ENCODE measurements around the gene IP6K1. TPM values are rescaled to one million over a fixed set of nuclear protein-coding genes. Genes with fewer than 3 reads are reported as not detected.

The IP6K1 gene
- total and polyA plus RNA-seq, 2 experiments from 2014 or later = 10.7 to 35.5 TPM

DNA sequence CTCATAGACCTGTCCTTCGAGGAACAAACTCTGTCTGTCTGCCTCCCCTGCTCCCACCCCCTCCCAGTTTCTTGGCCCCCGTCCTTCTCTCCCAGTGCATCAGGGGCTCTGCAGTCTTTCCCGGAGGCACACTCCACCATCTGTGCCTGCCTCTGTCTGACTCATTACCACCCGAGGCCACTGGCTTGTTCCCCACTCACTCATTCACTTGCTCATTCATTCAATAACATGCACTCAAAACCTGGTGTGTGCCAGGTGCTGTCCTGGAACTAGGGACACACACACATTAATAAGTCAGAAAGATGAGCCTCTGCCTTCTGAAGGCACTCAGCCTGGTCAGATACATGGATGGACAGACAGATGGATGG is 79.2 kb downstream of the IP6K1 start (continued):
- TF ChIP-seq, protein P1, sequence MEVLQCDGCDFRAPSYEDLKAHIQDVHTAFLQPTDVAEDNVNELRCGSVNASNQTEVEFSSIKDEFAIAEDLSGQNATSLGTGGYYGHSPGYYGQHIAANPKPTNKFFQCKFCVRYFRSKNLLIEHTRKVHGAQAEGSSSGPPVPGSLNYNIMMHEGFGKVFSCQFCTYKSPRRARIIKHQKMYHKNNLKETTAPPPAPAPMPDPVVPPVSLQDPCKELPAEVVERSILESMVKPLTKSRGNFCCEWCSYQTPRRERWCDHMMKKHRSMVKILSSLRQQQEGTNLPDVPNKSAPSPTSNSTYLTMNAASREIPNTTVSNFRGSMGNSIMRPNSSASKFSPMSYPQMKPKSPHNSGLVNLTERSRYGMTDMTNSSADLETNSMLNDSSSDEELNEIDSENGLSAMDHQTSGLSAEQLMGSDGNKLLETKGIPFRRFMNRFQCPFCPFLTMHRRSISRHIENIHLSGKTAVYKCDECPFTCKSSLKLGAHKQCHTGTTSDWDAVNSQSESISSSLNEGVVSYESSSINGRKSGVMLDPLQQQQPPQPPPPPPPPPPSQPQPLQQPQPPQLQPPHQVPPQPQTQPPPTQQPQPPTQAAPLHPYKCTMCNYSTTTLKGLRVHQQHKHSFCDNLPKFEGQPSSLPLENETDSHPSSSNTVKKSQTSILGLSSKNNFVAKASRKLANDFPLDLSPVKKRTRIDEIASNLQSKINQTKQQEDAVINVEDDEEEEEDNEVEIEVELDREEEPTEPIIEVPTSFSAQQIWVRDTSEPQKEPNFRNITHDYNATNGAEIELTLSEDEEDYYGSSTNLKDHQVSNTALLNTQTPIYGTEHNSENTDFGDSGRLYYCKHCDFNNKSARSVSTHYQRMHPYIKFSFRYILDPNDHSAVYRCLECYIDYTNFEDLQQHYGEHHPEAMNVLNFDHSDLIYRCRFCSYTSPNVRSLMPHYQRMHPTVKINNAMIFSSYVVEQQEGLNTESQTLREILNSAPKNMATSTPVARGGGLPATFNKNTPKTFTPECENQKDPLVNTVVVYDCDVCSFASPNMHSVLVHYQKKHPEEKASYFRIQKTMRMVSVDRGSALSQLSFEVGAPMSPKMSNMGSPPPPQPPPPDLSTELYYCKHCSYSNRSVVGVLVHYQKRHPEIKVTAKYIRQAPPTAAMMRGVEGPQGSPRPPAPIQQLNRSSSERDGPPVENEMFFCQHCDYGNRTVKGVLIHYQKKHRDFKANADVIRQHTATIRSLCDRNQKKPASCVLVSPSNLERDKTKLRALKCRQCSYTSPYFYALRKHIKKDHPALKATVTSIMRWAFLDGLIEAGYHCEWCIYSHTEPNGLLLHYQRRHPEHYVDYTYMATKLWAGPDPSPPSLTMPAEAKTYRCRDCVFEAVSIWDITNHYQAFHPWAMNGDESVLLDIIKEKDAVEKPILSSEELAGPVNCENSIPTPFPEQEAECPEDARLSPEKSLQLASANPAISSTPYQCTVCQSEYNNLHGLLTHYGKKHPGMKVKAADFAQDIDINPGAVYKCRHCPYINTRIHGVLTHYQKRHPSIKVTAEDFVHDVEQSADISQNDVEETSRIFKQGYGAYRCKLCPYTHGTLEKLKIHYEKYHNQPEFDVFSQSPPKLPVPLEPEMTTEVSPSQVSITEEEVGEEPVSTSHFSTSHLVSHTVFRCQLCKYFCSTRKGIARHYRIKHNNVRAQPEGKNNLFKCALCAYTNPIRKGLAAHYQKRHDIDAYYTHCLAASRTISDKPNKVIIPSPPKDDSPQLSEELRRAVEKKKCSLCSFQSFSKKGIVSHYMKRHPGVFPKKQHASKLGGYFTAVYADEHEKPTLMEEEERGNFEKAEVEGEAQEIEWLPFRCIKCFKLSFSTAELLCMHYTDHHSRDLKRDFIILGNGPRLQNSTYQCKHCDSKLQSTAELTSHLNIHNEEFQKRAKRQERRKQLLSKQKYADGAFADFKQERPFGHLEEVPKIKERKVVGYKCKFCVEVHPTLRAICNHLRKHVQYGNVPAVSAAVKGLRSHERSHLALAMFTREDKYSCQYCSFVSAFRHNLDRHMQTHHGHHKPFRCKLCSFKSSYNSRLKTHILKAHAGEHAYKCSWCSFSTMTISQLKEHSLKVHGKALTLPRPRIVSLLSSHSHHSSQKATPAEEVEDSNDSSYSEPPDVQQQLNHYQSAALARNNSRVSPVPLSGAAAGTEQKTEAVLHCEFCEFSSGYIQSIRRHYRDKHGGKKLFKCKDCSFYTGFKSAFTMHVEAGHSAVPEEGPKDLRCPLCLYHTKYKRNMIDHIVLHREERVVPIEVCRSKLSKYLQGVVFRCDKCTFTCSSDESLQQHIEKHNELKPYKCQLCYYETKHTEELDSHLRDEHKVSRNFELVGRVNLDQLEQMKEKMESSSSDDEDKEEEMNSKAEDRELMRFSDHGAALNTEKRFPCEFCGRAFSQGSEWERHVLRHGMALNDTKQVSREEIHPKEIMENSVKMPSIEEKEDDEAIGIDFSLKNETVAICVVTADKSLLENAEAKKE (CRISPR knock-in tag; IDR thresholded peaks at IDR 0.05) = no peak
- TF ChIP-seq POLR2AphosphoS5 (IDR thresholded peaks at IDR 0.05; ENCODE audit: low read depth) = no peak
- no peak for TF ChIP-seq ZNF331 (CRISPR knock-in tag; IDR thresholded peaks at IDR 0.05; ENCODE audit: low read depth)
- TF ChIP-seq EZH2 (IDR thresholded peaks at IDR 0.05; ENCODE audit: low read depth, unreplicated experiment) = no peak
- TF ChIP-seq, protein P2, sequence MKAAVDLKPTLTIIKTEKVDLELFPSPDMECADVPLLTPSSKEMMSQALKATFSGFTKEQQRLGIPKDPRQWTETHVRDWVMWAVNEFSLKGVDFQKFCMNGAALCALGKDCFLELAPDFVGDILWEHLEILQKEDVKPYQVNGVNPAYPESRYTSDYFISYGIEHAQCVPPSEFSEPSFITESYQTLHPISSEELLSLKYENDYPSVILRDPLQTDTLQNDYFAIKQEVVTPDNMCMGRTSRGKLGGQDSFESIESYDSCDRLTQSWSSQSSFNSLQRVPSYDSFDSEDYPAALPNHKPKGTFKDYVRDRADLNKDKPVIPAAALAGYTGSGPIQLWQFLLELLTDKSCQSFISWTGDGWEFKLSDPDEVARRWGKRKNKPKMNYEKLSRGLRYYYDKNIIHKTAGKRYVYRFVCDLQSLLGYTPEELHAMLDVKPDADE (IDR thresholded peaks at IDR 0.05) = no peak

DNA sequence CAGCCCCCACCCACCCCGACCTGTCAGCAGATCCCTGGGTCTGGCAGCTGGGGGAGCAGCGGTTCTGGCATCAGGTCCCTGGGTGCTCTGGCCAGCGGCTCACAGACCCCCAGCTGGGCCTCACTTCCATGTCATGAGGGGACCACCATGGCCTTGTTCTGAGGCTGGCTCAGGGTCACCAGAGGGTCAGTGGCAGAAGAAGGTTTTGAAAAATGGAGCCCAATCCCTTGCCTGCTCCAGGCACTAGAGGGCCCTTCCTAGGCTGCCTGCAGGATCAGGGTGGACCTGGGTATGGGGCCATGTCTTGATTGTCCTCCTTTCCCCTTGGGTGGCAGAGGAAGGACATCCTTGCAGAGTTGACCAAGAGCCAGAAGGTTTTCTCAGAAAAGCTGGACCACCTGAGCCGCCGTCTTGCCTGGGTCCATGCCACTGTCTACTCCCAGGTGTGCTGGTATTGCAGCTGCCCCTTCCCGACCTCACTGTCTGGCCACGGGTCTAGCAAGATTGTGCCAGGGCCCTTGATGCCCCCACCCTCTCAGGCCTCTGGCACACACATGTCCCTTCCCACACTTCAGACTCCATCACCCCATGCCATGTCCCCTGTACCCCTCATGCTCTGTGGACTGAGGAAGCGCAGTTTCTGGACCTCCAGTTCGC is 79.8 kb downstream of the IP6K1 start:
- no peak overlapping the region for H3K4me3 Mint-ChIP-seq
- H3K27ac ChIP-seq (ENCODE audit: low read depth) = no peak overlapping the region

More for the DNA sequence above, 79.8 kb downstream of the IP6K1 start:
- Histone ChIP-seq H3F3A (replicated peaks; ENCODE audit: low read depth) (no peaks in the 10 kb centered on the region; the same call in 1 of the 2 replicates), H2AFZ (no peak overlapping the region), H4K20me1 (replicated peaks; ENCODE audit: insufficient read depth) (peaks cover 6% of the 10 kb centered on the region; the same call in 1 of the 2 replicates), H3K4me3 (no peak overlapping the region), H3K4me1 (ENCODE audit: insufficient read depth) (no peaks in the 10 kb centered on the region), H3K79me2 (replicated peaks; ENCODE audit: insufficient read depth) (no peaks in the 10 kb centered on the region), H3K36me3 (ENCODE audit: insufficient read depth) (no peaks in the 10 kb centered on the region), H3K9me2 (ENCODE audit: insufficient read depth) (no peaks in the 10 kb centered on the region), H3K4me2 (no peak overlapping the region), H3K27me3 (ENCODE audit: insufficient read depth) (no peaks in the 10 kb centered on the region)
- Mint-ChIP-seq H3K4me1 (peaks cover 8% of the 10 kb centered on the region; the same call in 2 of the 3 replicates), H3K9me3 (no peaks in the 10 kb centered on the region), H3K36me3 (ENCODE audit: low read depth) (peaks cover 12% of the 10 kb centered on the region), H3K27me3 (ENCODE audit: insufficient read depth, low read depth, poor library complexity) (peaks cover 14% of the 10 kb centered on the region), H3K27ac (no peak overlapping the region)
- DNase-seq (ENCODE audit: low spot score) = no peak
- TF ChIP-seq, protein P3, sequence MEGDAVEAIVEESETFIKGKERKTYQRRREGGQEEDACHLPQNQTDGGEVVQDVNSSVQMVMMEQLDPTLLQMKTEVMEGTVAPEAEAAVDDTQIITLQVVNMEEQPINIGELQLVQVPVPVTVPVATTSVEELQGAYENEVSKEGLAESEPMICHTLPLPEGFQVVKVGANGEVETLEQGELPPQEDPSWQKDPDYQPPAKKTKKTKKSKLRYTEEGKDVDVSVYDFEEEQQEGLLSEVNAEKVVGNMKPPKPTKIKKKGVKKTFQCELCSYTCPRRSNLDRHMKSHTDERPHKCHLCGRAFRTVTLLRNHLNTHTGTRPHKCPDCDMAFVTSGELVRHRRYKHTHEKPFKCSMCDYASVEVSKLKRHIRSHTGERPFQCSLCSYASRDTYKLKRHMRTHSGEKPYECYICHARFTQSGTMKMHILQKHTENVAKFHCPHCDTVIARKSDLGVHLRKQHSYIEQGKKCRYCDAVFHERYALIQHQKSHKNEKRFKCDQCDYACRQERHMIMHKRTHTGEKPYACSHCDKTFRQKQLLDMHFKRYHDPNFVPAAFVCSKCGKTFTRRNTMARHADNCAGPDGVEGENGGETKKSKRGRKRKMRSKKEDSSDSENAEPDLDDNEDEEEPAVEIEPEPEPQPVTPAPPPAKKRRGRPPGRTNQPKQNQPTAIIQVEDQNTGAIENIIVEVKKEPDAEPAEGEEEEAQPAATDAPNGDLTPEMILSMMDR (conservative IDR thresholded peaks at IDR 0.05; ENCODE audit: low read depth in 2 of 2) = 0 out of 4 replicates have a peak, but pooled peaks of 1 of the 2 experiments have one; percentile 6
- no peak for TF ChIP-seq POLR2AphosphoS5 (IDR thresholded peaks at IDR 0.05; ENCODE audit: low read depth)
- TF ChIP-seq EZH2phosphoT487 (IDR thresholded peaks at IDR 0.05; ENCODE audit: unreplicated experiment) = no peak
- ATAC-seq = no peak

Data from GM23338 (cell line).